Lung (tissue), 12 donors: ENCODE measurements around the gene ADAMTS12. TPM values are rescaled to one million over a fixed set of nuclear protein-coding genes. Genes with fewer than 3 reads are reported as not detected.

Experiments used
- ATAC-seq: fragments of 200-7000 bp; cut with Tn5 transposase; one replicate; pipeline ENCODE4 v1.9.1; 2020; ENCODE audit warnings: moderate number of reproducible peaks; ENCODE audit not compliant: insufficient read depth, low FRiP score
- DNase-seq, 3 donors: peaks; one replicate each; pipeline ENCODE4 v3.0.0-alpha.2; 2013 to 2017
- H3K27ac ChIP-seq, 2 donors: one replicate each; pipeline ENCODE4 v1.5.1; 2013; ENCODE audit warnings: mild to moderate bottlenecking in 2 of 2, moderate library complexity in 2 of 2, control low read depth in 1 of 2, inconsistent platforms in 1 of 2, low read depth in 1 of 2, low read length in 1 of 2
- H3K27me3 ChIP-seq, 3 donors: one replicate each; pipeline ENCODE4 v1.5.1; 2013; ENCODE audit warnings: low read length in 2 of 3; ENCODE audit not compliant: control insufficient read depth in 3 of 3, insufficient read depth in 3 of 3
- H3K36me3 ChIP-seq, 4 donors: one replicate each; pipeline ENCODE4 v1.5.1; 2013; ENCODE audit warnings: low read length in 4 of 4, mild to moderate bottlenecking in 1 of 4, moderate library complexity in 1 of 4; ENCODE audit not compliant: control insufficient read depth in 4 of 4, insufficient read depth in 4 of 4
- H3K4me1 ChIP-seq, 5 donors: one replicate each; pipeline ENCODE4 v1.5.1; 2013; ENCODE audit warnings: low read length in 5 of 5, mild to moderate bottlenecking in 2 of 5, moderate library complexity in 1 of 5; ENCODE audit not compliant: control insufficient read depth in 5 of 5, insufficient read depth in 5 of 5
- H3K4me3 ChIP-seq: one replicate; pipeline ENCODE4 v1.5.1; 2013; ENCODE audit warnings: mild to moderate bottlenecking, control low read depth, moderate library complexity
- H3K9ac ChIP-seq, 2 donors: one replicate each; pipeline ENCODE4 v1.5.1; 2013; ENCODE audit warnings: low read length in 2 of 2, control low read depth in 1 of 2; ENCODE audit not compliant: insufficient read depth in 1 of 2
- H3K9me3 ChIP-seq, 4 donors: one replicate each; pipeline ENCODE4 v1.5.1; 2013; ENCODE audit warnings: low read length in 3 of 4, mild to moderate bottlenecking in 1 of 4, moderate library complexity in 1 of 4; ENCODE audit not compliant: control insufficient read depth in 4 of 4, insufficient read depth in 3 of 4
- WGBS, 2 donors: extraction: QIAGEN DNeasy Blood & Tissue Kit; methylation state at CpG; one replicate each; pipeline ENCODE4 v1.1.7; 2013; 5-methylcytosine and 5-hydroxymethylcytosine counted together
- polyA plus RNA-seq, 2 donors: library from polyadenylated mRNA; stranded (reverse); fragments of 200-250 nt; gene quantifications; one replicate each; pipeline ENCODE4 v1.2.1, GENCODE V29; 2013
- total RNA-seq, 2 donors: library from RNA; depleted of rRNA in 1 of 2; stranded (reverse); fragments of >200 nt in 1 of 2; gene quantifications; one replicate each; pipeline ENCODE4 v1.2.1, GENCODE V29; 2014 to 2021
- TF ChIP-seq, protein P1 (sequence below): IDR thresholded peaks from 2 replicates; pipeline ENCODE4 v1.5.1; 2012; ENCODE audit warnings: mild to moderate bottlenecking; ENCODE audit errors: control extremely low read depth, extremely low read depth
- donor health status: control.
- donor health status: control.
- donor health status: Bipolar disorder and iron deficiency.
- donor health status: healthy.
- donor health status: DM: yes; HTN: yes; CAD: no.

ADAMTS12 gene
- total and polyA plus RNA-seq, 4 donors, result 1.3 to 55.1 (median 4.3) TPM

DNA sequence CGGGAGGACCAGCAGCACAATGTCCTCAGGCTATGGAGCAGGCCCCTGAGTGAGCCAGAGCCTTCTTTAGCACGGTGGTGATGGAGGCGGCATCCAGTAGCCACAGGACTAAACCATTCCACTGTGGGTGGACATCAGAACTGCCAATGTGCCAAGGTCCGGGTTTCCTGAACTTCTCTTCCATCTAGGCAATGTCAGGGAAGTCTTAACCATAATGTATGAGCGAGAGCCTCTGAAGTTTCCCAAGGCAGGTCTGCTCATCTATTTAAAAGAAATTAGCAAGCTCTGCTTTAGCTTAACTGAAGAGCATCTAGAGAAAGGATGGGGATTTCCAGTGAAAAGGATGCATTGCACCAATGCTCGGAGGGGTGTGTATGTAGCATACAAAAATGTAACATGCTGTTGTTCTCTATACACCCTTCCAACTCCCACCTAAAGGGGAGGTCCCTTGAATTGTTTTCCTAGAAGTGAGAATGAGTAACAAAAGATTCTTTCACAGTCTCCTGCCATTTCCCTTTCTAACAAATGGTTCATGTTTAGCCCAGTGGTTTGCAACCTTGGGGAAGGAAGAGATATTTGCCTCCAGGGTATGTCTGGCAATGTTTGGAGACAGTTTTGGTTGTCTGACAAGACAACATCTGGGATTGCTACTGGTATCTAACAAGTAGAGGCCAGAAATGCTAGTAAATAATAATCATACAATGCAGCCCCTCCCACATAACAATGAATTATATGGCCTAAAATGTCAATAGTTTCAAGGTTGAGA is 38.3 kb upstream of the ADAMTS12 start:
- 89 to 92% methylated on average over 6 of the region's 6 CpGs for WGBS, 2 donors
- H3K36me3 ChIP-seq, result no peaks in the 10 kb centered on the region
- H3K27me3 ChIP-seq, result no peaks in the 10 kb centered on the region
- DNase-seq (no peak), ATAC-seq (no peak)
- H3K4me3 ChIP-seq, result no peak overlapping the region
- H3K27ac ChIP-seq, result no peak overlapping the region
- no peaks in the 10 kb centered on the region for H3K4me1 ChIP-seq
- TF ChIP-seq, protein P1, sequence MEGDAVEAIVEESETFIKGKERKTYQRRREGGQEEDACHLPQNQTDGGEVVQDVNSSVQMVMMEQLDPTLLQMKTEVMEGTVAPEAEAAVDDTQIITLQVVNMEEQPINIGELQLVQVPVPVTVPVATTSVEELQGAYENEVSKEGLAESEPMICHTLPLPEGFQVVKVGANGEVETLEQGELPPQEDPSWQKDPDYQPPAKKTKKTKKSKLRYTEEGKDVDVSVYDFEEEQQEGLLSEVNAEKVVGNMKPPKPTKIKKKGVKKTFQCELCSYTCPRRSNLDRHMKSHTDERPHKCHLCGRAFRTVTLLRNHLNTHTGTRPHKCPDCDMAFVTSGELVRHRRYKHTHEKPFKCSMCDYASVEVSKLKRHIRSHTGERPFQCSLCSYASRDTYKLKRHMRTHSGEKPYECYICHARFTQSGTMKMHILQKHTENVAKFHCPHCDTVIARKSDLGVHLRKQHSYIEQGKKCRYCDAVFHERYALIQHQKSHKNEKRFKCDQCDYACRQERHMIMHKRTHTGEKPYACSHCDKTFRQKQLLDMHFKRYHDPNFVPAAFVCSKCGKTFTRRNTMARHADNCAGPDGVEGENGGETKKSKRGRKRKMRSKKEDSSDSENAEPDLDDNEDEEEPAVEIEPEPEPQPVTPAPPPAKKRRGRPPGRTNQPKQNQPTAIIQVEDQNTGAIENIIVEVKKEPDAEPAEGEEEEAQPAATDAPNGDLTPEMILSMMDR, result no peak
- H3K9ac ChIP-seq, result no peak overlapping the region
- H3K9me3 ChIP-seq, result no peaks in the 10 kb centered on the region

DNA sequence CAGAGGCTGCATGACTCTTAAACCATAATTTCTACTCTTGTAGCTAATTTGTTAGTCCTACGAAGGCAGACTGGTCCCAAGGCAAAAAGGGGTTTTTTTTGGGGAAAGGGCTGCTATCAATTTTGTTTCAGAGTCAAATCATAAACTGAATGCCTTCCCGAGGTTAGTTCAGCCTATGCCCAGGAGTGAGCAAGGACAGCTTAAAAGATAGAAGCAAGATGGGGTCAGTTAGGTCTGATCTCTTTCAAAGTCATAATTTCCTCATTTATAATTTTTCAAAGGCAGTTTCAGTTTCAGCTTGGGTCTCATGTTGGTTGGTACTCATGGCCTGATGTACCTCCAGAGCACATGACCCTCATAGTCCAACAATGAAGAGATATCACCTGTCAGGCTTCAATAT is 36.5 kb upstream of the ADAMTS12 start:
- Histone ChIP-seq H3K36me3 (no peaks in the 10 kb centered on the region), H3K4me1 (no peaks in the 10 kb centered on the region), H3K9ac (no peak overlapping the region), H3K9me3 (no peaks in the 10 kb centered on the region), H3K27ac (no peak overlapping the region), H3K27me3 (no peaks in the 10 kb centered on the region), H3K4me3 (no peak overlapping the region)
- no peak for DNase-seq
- no peak for ATAC-seq
- WGBS, 2 donors, result 63 to 88% methylated on average over 2 of the region's 2 CpGs
- TF ChIP-seq, protein P1, result no peak

DNA sequence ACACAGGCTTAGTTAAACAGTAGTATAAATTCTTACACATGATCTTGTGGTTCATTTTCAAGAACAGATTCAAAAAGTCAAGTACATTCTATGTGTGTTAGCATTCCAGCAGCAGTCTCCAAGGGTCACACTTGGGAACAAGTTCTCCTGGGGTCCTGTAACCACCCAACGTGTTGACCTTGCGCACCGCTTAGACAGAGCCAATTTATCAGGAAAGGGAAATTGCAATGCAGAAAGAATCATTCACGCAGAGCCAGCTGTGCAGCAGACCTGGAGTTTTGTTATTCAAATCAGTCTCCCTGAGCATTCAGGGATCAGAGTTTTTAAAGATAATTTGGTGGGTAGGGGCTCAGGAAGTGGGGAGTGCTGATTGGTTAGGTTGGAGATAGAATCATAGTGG is 35.9 kb upstream of the ADAMTS12 start:
- no peak for ATAC-seq
- no peak overlapping the region for H3K4me3 ChIP-seq
- 41 to 57% methylated on average over 4 of the region's 4 CpGs for WGBS, 2 donors
- H3K36me3 ChIP-seq, result no peaks in the 10 kb centered on the region
- H3K9me3 ChIP-seq, result no peaks in the 10 kb centered on the region
- no peaks in the 10 kb centered on the region for H3K27me3 ChIP-seq
- TF ChIP-seq, protein P1, result no peak
- H3K9ac ChIP-seq, result no peak overlapping the region
- DNase-seq, result peak in 2 of 3 donors; percentile 26
- no peaks in the 10 kb centered on the region for H3K4me1 ChIP-seq
- no peak overlapping the region for H3K27ac ChIP-seq

DNA sequence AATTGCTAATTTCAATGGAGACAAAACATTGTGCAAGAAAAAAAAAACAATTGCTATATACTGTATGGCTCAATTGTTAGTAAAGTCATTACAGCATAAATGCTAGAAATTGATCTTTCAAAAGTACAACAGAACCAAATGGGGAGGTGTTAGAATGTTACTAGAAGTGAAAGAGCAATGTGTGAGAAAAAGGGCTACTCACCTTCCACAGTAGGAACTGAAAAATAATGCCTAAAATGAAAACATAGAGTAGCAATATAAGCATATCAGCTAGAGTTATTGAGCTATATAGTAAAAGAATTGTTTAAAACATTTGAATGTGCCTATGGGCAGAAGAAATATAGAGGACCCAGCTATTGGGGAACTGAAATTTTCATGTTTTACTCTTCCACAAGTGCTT is 33.5 kb upstream of the ADAMTS12 start:
- Histone ChIP-seq H3K9ac (no peak overlapping the region), H3K27ac (no peak overlapping the region), H3K27me3 (no peaks in the 10 kb centered on the region), H3K4me3 (no peak overlapping the region), H3K4me1 (no peaks in the 10 kb centered on the region), H3K9me3 (no peaks in the 10 kb centered on the region), H3K36me3 (no peaks in the 10 kb centered on the region)
- DNase-seq (no peak), ATAC-seq (no peak)
- TF ChIP-seq, protein P1, result no peak
